HG03066 (cell line): ENCODE data around the gene RTP3.
A peak's percentile ranks its signal among the peaks of the same experiment; 100 is the strongest.
"Not testable (repeated sequence)": the region's sequence is repeated elsewhere in the genome, so short reads cannot be mapped to it uniquely, and the experiment has no call there.

Source experiments
- ATAC-seq: cut with Tn5 transposase; IDR thresholded peaks from one replicate; pipeline ENCODE4 v1.9.1; 2021; ENCODE audit warnings: low read depth; ENCODE audit not compliant: unreplicated experiment

The RTP3 gene

GRCh38 chr3:46516521-46516920 lies 18.7 kb downstream of the RTP3 start:
- ATAC-seq = no peak

- no peak for ATAC-seq
These were observed 19.4 kb downstream of the RTP3 start for GRCh38 chr3:46517016-46517783.

GRCh38 chr3:46517784-46518181 lies 20.0 kb downstream of the RTP3 start:
- no peak for ATAC-seq

GRCh38 chr3:46519952-46520351 lies 22.2 kb downstream of the RTP3 start:
- ATAC-seq = no peak

GRCh38 chr3:46520531-46520930 lies 22.8 kb downstream of the RTP3 start:
- ATAC-seq = no peak

- ATAC-seq = no peak
These were observed 23.3 kb downstream of the RTP3 start for GRCh38 chr3:46521096-46521495.

- not testable (repeated sequence) for ATAC-seq
These were observed 24.4 kb downstream of the RTP3 start for GRCh38 chr3:46522201-46522600.

GRCh38 chr3:46523556-46523955 lies 25.8 kb downstream of the RTP3 start:
- no peak for ATAC-seq

GRCh38 chr3:46524008-46524407 lies 26.2 kb downstream of the RTP3 start:
- no peak for ATAC-seq

GRCh38 chr3:46524832-46525231 lies 27.1 kb downstream of the RTP3 start:
- no peak for ATAC-seq

- no peak for ATAC-seq
These were observed 29.5 kb downstream of the RTP3 start for GRCh38 chr3:46527239-46527638.

- no peak for ATAC-seq
These were observed 35.3 kb downstream of the RTP3 start for GRCh38 chr3:46533091-46533490.

- no peak for ATAC-seq
These were observed 38.0 kb downstream of the RTP3 start for GRCh38 chr3:46535746-46536145.

GRCh38 chr3:46536758-46537157 lies 39.0 kb downstream of the RTP3 start:
- no peak for ATAC-seq

GRCh38 chr3:46537316-46537715 lies 39.5 kb downstream of the RTP3 start:
- no peak for ATAC-seq

- no peak for ATAC-seq
These were observed 40.0 kb downstream of the RTP3 start for GRCh38 chr3:46537779-46538178.

- ATAC-seq = not testable (repeated sequence)
These were observed 40.6 kb downstream of the RTP3 start for GRCh38 chr3:46538425-46538802.

- ATAC-seq = peak; percentile 79
These were observed 41.1 kb downstream of the RTP3 start for GRCh38 chr3:46538803-46539442.

- no peak for ATAC-seq
These were observed 41.7 kb downstream of the RTP3 start for GRCh38 chr3:46539443-46540005.

GRCh38 chr3:46540550-46540949 lies 42.8 kb downstream of the RTP3 start:
- ATAC-seq = no peak

GRCh38 chr3:46541835-46542234 lies 44.1 kb downstream of the RTP3 start:
- no peak for ATAC-seq

GRCh38 chr3:46542344-46542743 lies 44.6 kb downstream of the RTP3 start:
- no peak for ATAC-seq
